ENCODE data around the gene EIF4G3.
"Not testable (repeated sequence)": the region's sequence is repeated elsewhere in the genome, so short reads cannot be mapped to it uniquely, and the experiment has no call there.

EIF4G3 gene

GRCh38 chr1:21095976-21096375 is 80.7 kb downstream of the EIF4G3 start:
- H3K9ac ChIP-seq (ENCODE audit: low read length) = no peak overlapping the region
- H4K20me1 ChIP-seq (ENCODE audit: low read depth, low read length) = no peaks in the 10 kb centered on the region
- TF ChIP-seq EZH2phosphoT487 (conservative IDR thresholded peaks at IDR 0.05; ENCODE audit: low read length) (no peak), CTCF (IDR thresholded peaks at IDR 0.05; ENCODE audit: insufficient read depth, low read length, poor library complexity, severe bottlenecking) (no peak)
- H3K27ac ChIP-seq (ENCODE audit: low read depth, low read length) = no peak overlapping the region
- peaks cover 16% of the 10 kb centered on the region for H3K36me3 ChIP-seq (ENCODE audit: low read length)
- H3K79me2 ChIP-seq (ENCODE audit: insufficient read depth, low read length) = peaks cover 63% of the 10 kb centered on the region
- no peaks in the 10 kb centered on the region for H3K27me3 ChIP-seq (ENCODE audit: low read length)
- no peaks in the 10 kb centered on the region for H3K9me3 ChIP-seq (ENCODE audit: insufficient read depth, low read length)
- no peak overlapping the region for H3K4me3 ChIP-seq (ENCODE audit: insufficient read depth, low read length, poor library complexity, severe bottlenecking)
- H3K9me2 ChIP-seq (replicated peaks; ENCODE audit: insufficient read depth, low read length) = no peaks in the 10 kb centered on the region
- H2AFZ ChIP-seq (ENCODE audit: low read depth, low read length, severe bottlenecking) = no peak overlapping the region
- no peak overlapping the region for H3K4me2 ChIP-seq (ENCODE audit: low read depth, low read length, poor library complexity, severe bottlenecking)
- H3F3A ChIP-seq (ENCODE audit: insufficient read depth) = no peaks in the 10 kb centered on the region

- H3K79me2 ChIP-seq (ENCODE audit: insufficient read depth, low read length) = peaks cover 66% of the 10 kb centered on the region
- H3K27ac ChIP-seq (ENCODE audit: low read depth, low read length); H2AFZ ChIP-seq (ENCODE audit: low read depth, low read length, severe bottlenecking); H3K27me3 ChIP-seq (ENCODE audit: low read length); H3F3A ChIP-seq (ENCODE audit: insufficient read depth); H3K9me2 ChIP-seq (replicated peaks; ENCODE audit: insufficient read depth, low read length); H4K20me1 ChIP-seq (ENCODE audit: low read depth, low read length); H3K4me2 ChIP-seq (ENCODE audit: low read depth, low read length, poor library complexity, severe bottlenecking); H3K4me3 ChIP-seq (ENCODE audit: insufficient read depth, low read length, poor library complexity, severe bottlenecking); H3K9me3 ChIP-seq (ENCODE audit: insufficient read depth, low read length); H3K9ac ChIP-seq (ENCODE audit: low read length): not testable (repeated sequence)
- peaks cover 14% of the 10 kb centered on the region for H3K36me3 ChIP-seq (ENCODE audit: low read length)
These were observed 82.4 kb downstream of the EIF4G3 start for GRCh38 chr1:21094282-21094681.

GRCh38 chr1:21093271-21093958 is 83.3 kb downstream of the EIF4G3 start:
- not testable (repeated sequence) for H3K27ac ChIP-seq (ENCODE audit: low read depth, low read length); H3K9me2 ChIP-seq (replicated peaks; ENCODE audit: insufficient read depth, low read length); H4K20me1 ChIP-seq (ENCODE audit: low read depth, low read length); H3K9me3 ChIP-seq (ENCODE audit: insufficient read depth, low read length); H3F3A ChIP-seq (ENCODE audit: insufficient read depth); H2AFZ ChIP-seq (ENCODE audit: low read depth, low read length, severe bottlenecking); H3K4me3 ChIP-seq (ENCODE audit: insufficient read depth, low read length, poor library complexity, severe bottlenecking); H3K27me3 ChIP-seq (ENCODE audit: low read length); H3K4me2 ChIP-seq (ENCODE audit: low read depth, low read length, poor library complexity, severe bottlenecking); H3K9ac ChIP-seq (ENCODE audit: low read length)
- H3K36me3 ChIP-seq (ENCODE audit: low read length) = peaks cover 14% of the 10 kb centered on the region
- peaks cover 59% of the 10 kb centered on the region for H3K79me2 ChIP-seq (ENCODE audit: insufficient read depth, low read length)

- not testable (repeated sequence) for H3K27ac ChIP-seq (ENCODE audit: low read depth, low read length); H3K9me3 ChIP-seq (ENCODE audit: insufficient read depth, low read length); H3F3A ChIP-seq (ENCODE audit: insufficient read depth); H3K4me3 ChIP-seq (ENCODE audit: insufficient read depth, low read length, poor library complexity, severe bottlenecking); H4K20me1 ChIP-seq (ENCODE audit: low read depth, low read length); H2AFZ ChIP-seq (ENCODE audit: low read depth, low read length, severe bottlenecking); H3K27me3 ChIP-seq (ENCODE audit: low read length); H3K9ac ChIP-seq (ENCODE audit: low read length); H3K4me2 ChIP-seq (ENCODE audit: low read depth, low read length, poor library complexity, severe bottlenecking); H3K9me2 ChIP-seq (replicated peaks; ENCODE audit: insufficient read depth, low read length)
- peaks cover 14% of the 10 kb centered on the region for H3K36me3 ChIP-seq (ENCODE audit: low read length)
- H3K79me2 ChIP-seq (ENCODE audit: insufficient read depth, low read length) = peaks cover 55% of the 10 kb centered on the region
These were observed 84.2 kb downstream of the EIF4G3 start for GRCh38 chr1:21092545-21092944.

GRCh38 chr1:21091053-21091690 is 85.5 kb downstream of the EIF4G3 start:
- H3K27me3 ChIP-seq (ENCODE audit: low read length); H3K9ac ChIP-seq (ENCODE audit: low read length); H3K9me3 ChIP-seq (ENCODE audit: insufficient read depth, low read length); H3K27ac ChIP-seq (ENCODE audit: low read depth, low read length); H4K20me1 ChIP-seq (ENCODE audit: low read depth, low read length); H3K4me2 ChIP-seq (ENCODE audit: low read depth, low read length, poor library complexity, severe bottlenecking); H3K4me3 ChIP-seq (ENCODE audit: insufficient read depth, low read length, poor library complexity, severe bottlenecking); H3K9me2 ChIP-seq (replicated peaks; ENCODE audit: insufficient read depth, low read length); H3F3A ChIP-seq (ENCODE audit: insufficient read depth); H2AFZ ChIP-seq (ENCODE audit: low read depth, low read length, severe bottlenecking): not testable (repeated sequence)
- Histone ChIP-seq H3K36me3 (ENCODE audit: low read length) (peaks cover 21% of the 10 kb centered on the region), H3K79me2 (ENCODE audit: insufficient read depth, low read length) (peaks cover 51% of the 10 kb centered on the region)
